ENCODE results near the gene GALNT6.
A peak's percentile ranks its signal among the peaks of the same experiment; 100 is the strongest.

Gene GALNT6

DNA sequence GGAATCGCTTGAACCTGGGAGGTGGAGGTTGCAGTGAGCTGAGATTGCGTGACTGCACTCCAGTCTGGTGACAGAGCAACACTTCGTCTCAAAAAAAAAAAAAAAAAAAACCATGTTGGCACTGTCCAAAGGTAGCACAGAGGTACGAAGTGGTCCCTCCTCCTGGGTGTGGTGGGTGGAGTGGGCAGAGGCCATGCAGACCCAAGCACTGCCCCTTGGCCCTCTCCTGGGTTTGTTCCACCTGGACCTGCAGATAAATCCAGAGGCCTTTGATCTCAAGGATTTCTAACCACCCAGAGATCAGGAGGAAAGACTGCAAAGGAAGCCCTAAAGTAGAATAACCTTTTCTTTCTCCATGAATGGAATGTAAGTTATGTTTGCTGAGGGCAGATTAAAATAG, 8.7 kb upstream of the GALNT6 start:
- Histone ChIP-seq H3K27ac (no peak overlapping the region), H3K27me3 (replicated peaks) (no peaks in the 10 kb centered on the region), H3K4me3 (ENCODE audit: low read depth, low read length) (no peak overlapping the region), H3K36me3 (replicated peaks) (no peaks in the 10 kb centered on the region)
- in situ Hi-C loops (cut with HindIII; ENCODE audit: low pct_ligation_motif_present, low sequenced_read_pairs) = no loop called here
- TF ChIP-seq, protein P1, sequence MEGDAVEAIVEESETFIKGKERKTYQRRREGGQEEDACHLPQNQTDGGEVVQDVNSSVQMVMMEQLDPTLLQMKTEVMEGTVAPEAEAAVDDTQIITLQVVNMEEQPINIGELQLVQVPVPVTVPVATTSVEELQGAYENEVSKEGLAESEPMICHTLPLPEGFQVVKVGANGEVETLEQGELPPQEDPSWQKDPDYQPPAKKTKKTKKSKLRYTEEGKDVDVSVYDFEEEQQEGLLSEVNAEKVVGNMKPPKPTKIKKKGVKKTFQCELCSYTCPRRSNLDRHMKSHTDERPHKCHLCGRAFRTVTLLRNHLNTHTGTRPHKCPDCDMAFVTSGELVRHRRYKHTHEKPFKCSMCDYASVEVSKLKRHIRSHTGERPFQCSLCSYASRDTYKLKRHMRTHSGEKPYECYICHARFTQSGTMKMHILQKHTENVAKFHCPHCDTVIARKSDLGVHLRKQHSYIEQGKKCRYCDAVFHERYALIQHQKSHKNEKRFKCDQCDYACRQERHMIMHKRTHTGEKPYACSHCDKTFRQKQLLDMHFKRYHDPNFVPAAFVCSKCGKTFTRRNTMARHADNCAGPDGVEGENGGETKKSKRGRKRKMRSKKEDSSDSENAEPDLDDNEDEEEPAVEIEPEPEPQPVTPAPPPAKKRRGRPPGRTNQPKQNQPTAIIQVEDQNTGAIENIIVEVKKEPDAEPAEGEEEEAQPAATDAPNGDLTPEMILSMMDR (IDR thresholded peaks at IDR 0.05; ENCODE audit: low read depth, low read length, missing control alignments) = no peak
- no peak for DNase-seq

DNA sequence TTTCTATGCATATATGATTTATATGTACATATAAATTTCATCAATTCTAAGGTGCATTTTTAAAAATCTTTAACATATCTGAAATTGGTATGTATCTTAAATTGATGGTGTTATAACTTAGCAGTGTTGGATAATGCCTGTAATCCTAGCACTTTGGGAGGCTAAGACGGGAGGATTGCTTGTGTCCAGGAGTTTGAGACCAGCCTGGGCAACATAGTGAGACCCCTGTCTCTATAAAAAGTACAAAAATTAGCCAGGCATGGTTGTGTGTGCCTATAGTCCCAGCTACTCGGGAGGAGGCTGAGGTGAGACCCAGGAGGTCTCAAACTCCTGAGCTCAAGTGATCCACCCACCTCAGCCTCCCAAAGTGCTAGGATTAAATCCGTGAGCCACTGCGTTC, 6.5 kb upstream of the GALNT6 start:
- Histone ChIP-seq H3K36me3 (replicated peaks) (no peaks in the 10 kb centered on the region), H3K4me3 (ENCODE audit: low read depth, low read length) (no peak overlapping the region), H3K27me3 (replicated peaks) (no peaks in the 10 kb centered on the region), H3K27ac (no peak overlapping the region)
- in situ Hi-C loops (cut with HindIII; ENCODE audit: low pct_ligation_motif_present, low sequenced_read_pairs) = no loop called here
- no peak for DNase-seq
- TF ChIP-seq, protein P1 (IDR thresholded peaks at IDR 0.05; ENCODE audit: low read depth, low read length, missing control alignments) = no peak

DNA sequence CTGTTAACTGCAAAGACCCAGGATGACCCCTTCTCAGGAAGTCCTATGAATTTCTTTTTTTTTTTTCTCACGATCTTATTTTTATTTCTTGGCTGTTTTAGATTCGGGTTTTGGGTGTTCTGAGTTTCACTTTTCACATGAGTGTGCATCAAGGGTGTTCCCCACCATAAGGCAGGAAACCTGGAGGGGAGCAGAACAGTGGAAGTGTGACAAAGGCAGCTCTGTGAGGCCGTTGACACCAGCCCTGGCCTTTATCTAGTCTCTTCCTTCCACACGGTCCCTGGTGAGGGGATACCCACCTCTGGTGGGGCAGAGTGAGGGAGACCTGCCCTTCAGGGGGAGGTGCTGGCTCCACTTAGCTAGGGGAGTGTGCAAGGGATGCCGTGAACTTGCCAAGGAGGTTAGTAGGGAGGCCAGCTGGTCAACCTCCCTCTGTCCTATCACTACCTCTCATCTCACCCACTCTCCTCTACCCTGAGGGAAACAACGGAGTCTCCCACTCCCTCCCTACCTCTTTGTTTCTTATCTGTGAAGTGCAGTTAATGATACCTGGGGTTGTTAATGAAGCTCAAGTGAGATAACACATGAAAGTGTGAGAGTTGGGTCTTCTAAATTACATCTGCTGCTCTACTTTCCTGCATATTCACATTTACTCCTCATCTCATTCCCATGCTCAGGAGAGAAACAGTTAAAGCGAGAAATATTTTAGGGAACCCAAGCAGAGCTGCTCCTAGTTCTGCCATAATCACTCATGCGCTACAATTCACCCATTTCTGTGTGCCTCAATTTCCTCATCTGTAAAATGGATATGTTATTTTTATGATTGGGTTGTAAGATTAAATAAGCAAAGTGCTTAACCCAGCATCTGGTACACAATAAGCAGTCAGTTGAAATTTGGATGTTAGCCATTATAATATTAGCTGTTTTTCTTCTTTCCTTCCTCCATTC, 4.4 kb upstream of the GALNT6 start:
- Histone ChIP-seq H3K27ac (no peak overlapping the region), H3K36me3 (replicated peaks) (no peaks in the 10 kb centered on the region), H3K4me3 (ENCODE audit: low read depth, low read length) (no peak overlapping the region), H3K27me3 (replicated peaks) (no peaks in the 10 kb centered on the region)
- TF ChIP-seq, protein P1 (IDR thresholded peaks at IDR 0.05; ENCODE audit: low read depth, low read length, missing control alignments) = no peak
- in situ Hi-C loops (cut with HindIII; ENCODE audit: low pct_ligation_motif_present, low sequenced_read_pairs) = no loop called here
- DNase-seq = no peak

DNA sequence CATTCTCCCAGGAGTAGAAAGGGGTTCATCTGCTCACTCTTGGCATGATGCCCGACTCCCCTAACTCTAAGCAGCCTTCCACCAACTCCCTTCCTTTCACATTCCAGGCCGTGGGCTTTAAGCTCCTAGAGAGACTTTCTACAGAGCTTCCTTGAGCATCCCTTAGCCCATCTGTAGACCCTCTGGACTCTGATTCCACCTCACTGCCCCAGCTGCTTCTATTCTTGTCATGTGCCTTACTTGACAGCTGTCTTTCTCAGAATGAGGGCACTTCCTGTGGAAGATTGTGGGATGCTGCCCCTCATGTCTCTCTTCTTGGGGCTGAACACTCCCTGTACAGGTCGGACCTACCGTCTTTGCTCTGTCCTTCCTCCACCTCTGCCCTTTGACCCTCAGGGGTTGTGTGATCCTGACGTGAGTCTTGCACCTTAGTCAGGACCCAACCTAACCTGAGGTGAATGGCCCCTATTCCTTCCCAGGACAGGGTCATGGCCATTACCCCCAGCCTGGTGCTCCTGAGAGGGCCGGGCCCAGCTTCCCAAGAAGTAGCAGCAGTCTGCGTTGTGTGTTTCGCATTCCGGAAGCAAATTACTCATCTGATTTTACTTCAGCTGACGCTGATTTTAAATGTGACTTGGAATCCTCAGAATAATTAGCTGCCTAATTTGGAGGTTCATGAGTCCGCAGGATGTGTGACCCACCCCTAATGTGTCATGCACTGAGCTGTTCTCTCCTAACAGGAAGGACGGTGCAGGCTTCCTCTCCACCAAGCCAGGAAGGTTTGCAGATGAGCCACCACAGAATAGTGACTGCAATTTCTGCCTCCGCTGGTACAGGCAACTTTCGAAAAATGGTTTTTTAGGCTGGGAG, 2.7 kb upstream of the GALNT6 start:
- Histone ChIP-seq H3K4me3 (ENCODE audit: low read depth, low read length) (no peak overlapping the region), H3K27ac (peak overlapping the region; percentile 17), H3K27me3 (replicated peaks) (no peaks in the 10 kb centered on the region), H3K36me3 (replicated peaks) (no peaks in the 10 kb centered on the region)
- DNase-seq = peak; percentile 67
- in situ Hi-C loops (cut with HindIII; ENCODE audit: low pct_ligation_motif_present, low sequenced_read_pairs) = no loop called here
- TF ChIP-seq, protein P1 (IDR thresholded peaks at IDR 0.05; ENCODE audit: low read depth, low read length, missing control alignments) = no peak

DNA sequence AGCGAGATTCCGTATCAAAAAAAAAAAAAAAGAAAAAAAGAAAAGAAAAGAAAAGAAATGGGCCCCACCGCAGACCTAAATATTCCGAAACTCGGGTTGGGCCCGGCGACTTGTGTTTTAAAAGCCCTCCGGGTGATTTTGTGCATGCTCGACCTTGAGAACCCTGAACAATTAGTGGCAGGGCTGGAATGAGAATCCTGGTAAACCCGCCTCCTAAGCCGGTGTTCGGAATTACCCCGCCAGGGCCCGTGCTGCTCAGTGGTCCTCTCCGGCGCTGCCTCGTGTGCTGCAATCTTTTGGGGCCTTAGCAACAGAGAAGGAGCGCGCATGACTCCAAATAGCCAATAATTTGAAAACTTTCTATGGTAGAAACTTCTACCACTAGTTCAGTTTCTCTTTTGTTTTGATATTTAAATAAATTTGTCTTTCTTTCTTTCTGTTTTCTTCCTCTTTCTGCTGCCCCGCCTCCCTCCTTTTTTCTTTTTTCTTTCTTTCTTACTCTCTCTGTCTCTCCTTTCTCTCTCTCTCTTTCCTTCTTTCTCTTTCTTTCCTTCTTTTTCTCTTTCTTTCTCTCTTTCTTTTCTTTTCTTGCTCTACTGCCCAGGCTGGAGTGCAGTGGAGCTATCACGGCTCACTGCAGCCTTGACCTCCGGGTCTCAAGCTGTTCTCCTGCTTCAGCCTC, 1.5 kb upstream of the GALNT6 start:
- DNase-seq = no peak
- peak overlapping the region; percentile 20 for H3K4me3 ChIP-seq (ENCODE audit: low read depth, low read length)
- H3K27me3 ChIP-seq (replicated peaks) = no peaks in the 10 kb centered on the region
- no peaks in the 10 kb centered on the region for H3K36me3 ChIP-seq (replicated peaks)
- H3K27ac ChIP-seq = no peak overlapping the region
- TF ChIP-seq, protein P1 (IDR thresholded peaks at IDR 0.05; ENCODE audit: low read depth, low read length, missing control alignments) = no peak
- in situ Hi-C loops (cut with HindIII; ENCODE audit: low pct_ligation_motif_present, low sequenced_read_pairs) = no loop called here

All from brain microvascular endothelial cell (primary cell).